Neural crest cell (in vitro differentiated cells): Measurements from ENCODE around the gene LRRC31. TPM values are rescaled to one million over a fixed set of nuclear protein-coding genes. Genes with fewer than 3 reads are reported as not detected.

Experiments used
- DNase-seq: peaks from one replicate; pipeline ENCODE4 v3.0.0; 2021; ENCODE audit warnings: low read depth, mixed read lengths, low spot score
- H3K27ac Mint-ChIP-seq: one replicate; pipeline ENCODE4 v1.8.0; 2021; ENCODE audit warnings: mild to moderate bottlenecking, mixed read lengths; ENCODE audit not compliant: unreplicated experiment
- H3K27me3 Mint-ChIP-seq: 2 replicates; pipeline ENCODE4 v1.8.0; 2021; ENCODE audit warnings: low read depth, mild to moderate bottlenecking, mixed read lengths
- H3K36me3 Mint-ChIP-seq: 2 replicates; pipeline ENCODE4 v1.8.0; 2021; ENCODE audit warnings: low read depth, mild to moderate bottlenecking, mixed read lengths
- H3K4me1 Mint-ChIP-seq: 2 replicates; pipeline ENCODE4 v1.8.0; 2021; ENCODE audit warnings: mixed read lengths
- H3K4me3 Mint-ChIP-seq: one replicate; pipeline ENCODE4 v1.8.0; 2021; ENCODE audit warnings: mild to moderate bottlenecking, mixed read lengths
- H3K9me3 Mint-ChIP-seq: 2 replicates; pipeline ENCODE4 v1.8.0; 2021; ENCODE audit warnings: mixed read lengths
- total RNA-seq: library from RNA; stranded (reverse); gene quantifications from 2 replicates; pipeline ENCODE4 v1.2.1, GENCODE V29; 2021
- TF ChIP-seq, protein P1 (sequence below): fragments of 200-600 bp; sonication (generic); conservative IDR thresholded peaks from 2 replicates; pipeline ENCODE4 v1.5.0; 2021; ENCODE audit warnings: antibody characterized with exemption, mild to moderate bottlenecking

The LRRC31 gene
- total RNA-seq, 1 donor from 2014 or later: not detected

DNA sequence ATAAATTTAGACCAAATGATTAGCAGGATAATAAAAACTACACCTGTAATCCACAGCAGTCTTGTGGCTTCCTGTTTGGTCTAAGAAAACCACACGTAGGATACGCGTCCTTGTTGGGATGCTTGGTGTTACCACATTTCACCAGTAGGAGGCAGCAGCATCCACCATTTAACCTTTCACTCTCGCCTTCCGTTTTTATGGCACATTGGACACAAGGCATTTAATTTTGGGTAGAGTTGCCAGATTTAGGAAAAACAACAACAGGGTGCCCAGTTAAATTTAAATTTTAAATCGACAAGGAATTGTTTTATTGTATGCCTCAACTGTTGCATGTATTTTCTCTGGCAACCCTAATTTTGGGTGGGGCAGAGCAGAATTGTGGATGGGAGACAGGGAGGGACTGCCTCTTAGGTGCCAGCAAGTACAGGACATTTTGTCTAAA, 6.3 kb downstream of the LRRC31 start:
- Mint-ChIP-seq H3K36me3 (no peaks in the 10 kb centered on the region), H3K27ac (no peak overlapping the region), H3K9me3 (peaks cover 4% of the 10 kb centered on the region), H3K27me3 (no peaks in the 10 kb centered on the region), H3K4me3 (no peak overlapping the region), H3K4me1 (no peaks in the 10 kb centered on the region)
- TF ChIP-seq, protein P1, sequence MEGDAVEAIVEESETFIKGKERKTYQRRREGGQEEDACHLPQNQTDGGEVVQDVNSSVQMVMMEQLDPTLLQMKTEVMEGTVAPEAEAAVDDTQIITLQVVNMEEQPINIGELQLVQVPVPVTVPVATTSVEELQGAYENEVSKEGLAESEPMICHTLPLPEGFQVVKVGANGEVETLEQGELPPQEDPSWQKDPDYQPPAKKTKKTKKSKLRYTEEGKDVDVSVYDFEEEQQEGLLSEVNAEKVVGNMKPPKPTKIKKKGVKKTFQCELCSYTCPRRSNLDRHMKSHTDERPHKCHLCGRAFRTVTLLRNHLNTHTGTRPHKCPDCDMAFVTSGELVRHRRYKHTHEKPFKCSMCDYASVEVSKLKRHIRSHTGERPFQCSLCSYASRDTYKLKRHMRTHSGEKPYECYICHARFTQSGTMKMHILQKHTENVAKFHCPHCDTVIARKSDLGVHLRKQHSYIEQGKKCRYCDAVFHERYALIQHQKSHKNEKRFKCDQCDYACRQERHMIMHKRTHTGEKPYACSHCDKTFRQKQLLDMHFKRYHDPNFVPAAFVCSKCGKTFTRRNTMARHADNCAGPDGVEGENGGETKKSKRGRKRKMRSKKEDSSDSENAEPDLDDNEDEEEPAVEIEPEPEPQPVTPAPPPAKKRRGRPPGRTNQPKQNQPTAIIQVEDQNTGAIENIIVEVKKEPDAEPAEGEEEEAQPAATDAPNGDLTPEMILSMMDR: peak; percentile 93
- peak; percentile 77 for DNase-seq

DNA sequence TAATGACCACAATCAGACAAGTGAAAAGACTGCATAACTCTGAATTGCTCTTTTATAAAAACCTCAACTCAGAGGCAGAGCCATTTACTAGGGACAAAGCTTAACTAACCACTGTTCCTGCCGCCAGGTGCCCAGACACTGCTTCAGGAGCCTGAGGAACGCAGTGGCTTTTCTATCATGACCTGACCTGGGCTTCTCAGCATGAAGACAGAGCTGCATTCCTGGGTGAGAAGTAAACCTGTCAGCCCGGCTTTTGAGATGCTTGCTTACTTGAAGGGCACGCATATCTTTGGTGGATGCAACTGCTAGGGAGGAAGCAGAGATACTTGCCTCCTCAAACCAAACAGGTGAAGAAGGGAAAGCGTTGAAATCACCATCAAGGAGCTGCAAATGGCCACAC, 7.9 kb downstream of the LRRC31 start:
- no peak for DNase-seq
- H3K27ac Mint-ChIP-seq: no peak overlapping the region
- TF ChIP-seq, protein P1: no peak
- H3K9me3 Mint-ChIP-seq: no peaks in the 10 kb centered on the region
- H3K36me3 Mint-ChIP-seq: no peaks in the 10 kb centered on the region
- no peaks in the 10 kb centered on the region for H3K27me3 Mint-ChIP-seq
- no peak overlapping the region for H3K4me3 Mint-ChIP-seq
- no peaks in the 10 kb centered on the region for H3K4me1 Mint-ChIP-seq

DNA sequence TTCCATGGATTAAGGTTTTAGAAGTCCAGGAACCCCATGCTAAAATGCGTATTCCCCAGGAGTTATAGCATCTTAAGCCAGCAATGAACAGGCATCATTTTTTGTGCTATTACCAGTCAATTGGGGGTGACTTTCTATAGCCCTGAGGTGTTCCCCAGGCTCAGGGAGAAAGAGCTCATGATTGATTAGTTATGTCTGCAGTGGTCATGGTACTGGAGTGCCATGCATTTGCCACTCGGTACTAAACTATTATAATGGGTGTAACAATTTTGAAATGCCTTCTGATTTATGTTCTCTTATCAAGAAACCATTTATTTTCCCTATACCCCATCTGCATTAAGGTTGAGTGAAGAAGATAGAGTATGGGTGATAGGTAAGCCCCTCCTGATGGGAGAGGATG, 11.9 kb downstream of the LRRC31 start:
- TF ChIP-seq, protein P1: no peak

DNA sequence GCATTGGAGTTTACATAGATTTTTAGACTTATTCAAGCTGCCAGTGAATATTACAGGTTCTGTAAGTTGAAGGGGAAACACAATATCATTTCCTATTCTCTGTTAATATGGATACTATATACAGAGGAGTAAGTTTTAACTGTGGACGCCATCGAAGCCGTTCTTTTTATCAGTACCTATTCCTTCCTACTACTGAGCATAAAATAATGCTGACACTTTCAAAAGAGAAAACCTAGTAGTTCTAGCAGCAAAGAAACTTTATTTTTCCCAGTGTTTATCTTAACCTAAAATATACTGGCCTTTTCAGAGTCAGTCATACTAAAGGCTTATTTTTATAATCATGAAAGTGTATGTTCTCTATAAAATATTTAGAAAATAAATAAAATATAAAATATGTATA, 14.2 kb downstream of the LRRC31 start:
- H3K27ac Mint-ChIP-seq: no peak overlapping the region
- TF ChIP-seq, protein P1: no peak
- H3K36me3 Mint-ChIP-seq: no peaks in the 10 kb centered on the region
- DNase-seq: no peak
- H3K4me1 Mint-ChIP-seq: no peaks in the 10 kb centered on the region
- no peak overlapping the region for H3K4me3 Mint-ChIP-seq
- H3K9me3 Mint-ChIP-seq: no peaks in the 10 kb centered on the region
- H3K27me3 Mint-ChIP-seq: no peaks in the 10 kb centered on the region

More for the DNA sequence above, 11.9 kb downstream of the LRRC31 start:
- no peak overlapping the region for H3K4me3 Mint-ChIP-seq
- H3K27me3 Mint-ChIP-seq: no peaks in the 10 kb centered on the region
- H3K4me1 Mint-ChIP-seq: no peaks in the 10 kb centered on the region
- no peak overlapping the region for H3K27ac Mint-ChIP-seq
- no peak for DNase-seq
- H3K36me3 Mint-ChIP-seq: no peaks in the 10 kb centered on the region
- no peaks in the 10 kb centered on the region for H3K9me3 Mint-ChIP-seq

DNA sequence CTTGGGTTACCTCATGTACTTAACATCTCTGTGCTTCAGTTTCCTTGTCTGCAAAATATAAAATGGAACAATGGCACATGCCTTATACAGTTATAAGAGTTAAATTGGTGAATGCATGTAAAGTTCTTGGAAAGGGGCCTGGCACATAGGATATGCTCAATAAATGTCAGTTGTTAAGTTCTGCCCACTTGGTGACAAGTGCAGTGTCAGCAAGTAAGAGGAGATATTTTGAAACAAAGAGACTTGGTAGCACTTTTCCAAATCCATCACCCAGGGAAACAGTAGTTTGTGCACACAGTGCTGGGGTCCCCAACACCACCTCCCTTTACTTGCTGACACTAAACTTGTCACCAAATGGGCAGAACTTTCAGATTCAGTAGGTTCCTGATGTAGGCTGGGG, 19.1 kb downstream of the LRRC31 start:
- DNase-seq: no peak
- Mint-ChIP-seq H3K27ac (no peak overlapping the region), H3K27me3 (no peaks in the 10 kb centered on the region), H3K36me3 (no peaks in the 10 kb centered on the region), H3K9me3 (no peaks in the 10 kb centered on the region), H3K4me3 (no peak overlapping the region), H3K4me1 (no peaks in the 10 kb centered on the region)
- TF ChIP-seq, protein P1: no peak

DNA sequence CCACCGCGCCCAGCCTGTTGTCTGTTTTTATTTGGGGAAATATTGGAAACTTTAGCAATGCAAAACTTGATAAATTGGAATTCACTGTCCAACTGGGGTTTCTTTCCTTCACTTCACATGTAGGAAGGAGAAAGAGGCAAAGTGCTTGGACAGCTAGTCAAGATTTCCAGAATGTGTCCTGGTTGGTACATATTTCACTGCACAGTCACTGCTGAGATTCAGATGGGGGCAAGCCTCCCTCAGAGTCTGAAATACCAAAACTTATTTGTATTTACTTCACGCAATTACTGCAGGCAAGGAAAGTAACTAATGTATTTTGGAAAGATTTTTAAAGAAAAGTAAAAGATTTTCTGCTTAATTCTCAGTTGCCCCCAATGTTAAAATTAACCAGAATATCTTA, 21.0 kb downstream of the LRRC31 start:
- no peak for DNase-seq
- H3K4me3 Mint-ChIP-seq: no peak overlapping the region
- no peaks in the 10 kb centered on the region for H3K27me3 Mint-ChIP-seq
- H3K4me1 Mint-ChIP-seq: no peaks in the 10 kb centered on the region
- TF ChIP-seq, protein P1: no peak
- no peaks in the 10 kb centered on the region for H3K9me3 Mint-ChIP-seq
- no peaks in the 10 kb centered on the region for H3K36me3 Mint-ChIP-seq
- no peak overlapping the region for H3K27ac Mint-ChIP-seq
